SK-N-MC (cell line): ENCODE measurements around the gene BUD13.

ENCODE experiments used
- EZH2 ChIP-seq: fragments of 200-600 bp; sonication (generic); IDR thresholded peaks from one replicate; pipeline ENCODE4 v1.6.1; 2017; ENCODE audit warnings: antibody characterized with exemption
- FOXP2 ChIP-seq: optimal IDR thresholded peaks from 2 replicates; pipeline ENCODE3; 2011; ENCODE audit warnings: mild to moderate bottlenecking, moderate library complexity; ENCODE audit not compliant: insufficient read depth; ENCODE audit errors: extremely low read length, control extremely low read depth
- POLR2AphosphoS5 ChIP-seq: IDR thresholded peaks from 2 replicates; pipeline ENCODE4 v1.6.1; 2012; ENCODE audit warnings: mild to moderate bottlenecking, low read depth, low read length, borderline replicate concordance

DNA sequence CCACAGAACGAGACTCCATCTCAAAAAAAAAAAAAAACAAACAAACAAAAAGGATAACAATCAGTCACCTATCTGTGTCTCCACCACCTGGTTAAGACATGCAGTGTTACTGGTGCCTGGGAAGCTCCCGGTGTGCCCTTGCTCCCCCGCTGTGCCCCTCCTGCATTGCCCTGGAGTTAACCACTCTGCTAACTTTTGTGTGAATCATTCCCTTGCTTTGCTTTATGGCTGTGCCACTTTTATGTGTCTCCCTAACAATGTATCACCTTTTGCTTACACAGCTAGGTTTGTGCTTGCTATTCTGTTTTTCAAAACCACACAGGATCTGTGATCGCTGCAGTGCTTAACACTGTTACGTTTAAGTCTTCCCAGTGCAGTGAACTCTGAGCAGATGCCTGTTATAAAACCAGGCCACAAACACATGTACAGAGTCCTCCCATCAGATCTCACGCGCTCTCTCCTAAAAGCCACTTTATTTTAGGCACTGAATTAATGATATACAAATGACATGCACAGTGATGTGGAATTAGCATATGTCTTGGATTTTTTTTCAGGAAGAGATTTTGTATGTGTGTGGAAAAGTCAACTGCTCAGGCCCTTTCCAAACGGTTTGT, 69.9 kb downstream of the BUD13 start:
- TF ChIP-seq EZH2 = no peak
- TF ChIP-seq POLR2AphosphoS5 = no peak
- no peak for TF ChIP-seq FOXP2
